ENCODE measurements around the gene CLIC1.

CLIC1 gene

DNA sequence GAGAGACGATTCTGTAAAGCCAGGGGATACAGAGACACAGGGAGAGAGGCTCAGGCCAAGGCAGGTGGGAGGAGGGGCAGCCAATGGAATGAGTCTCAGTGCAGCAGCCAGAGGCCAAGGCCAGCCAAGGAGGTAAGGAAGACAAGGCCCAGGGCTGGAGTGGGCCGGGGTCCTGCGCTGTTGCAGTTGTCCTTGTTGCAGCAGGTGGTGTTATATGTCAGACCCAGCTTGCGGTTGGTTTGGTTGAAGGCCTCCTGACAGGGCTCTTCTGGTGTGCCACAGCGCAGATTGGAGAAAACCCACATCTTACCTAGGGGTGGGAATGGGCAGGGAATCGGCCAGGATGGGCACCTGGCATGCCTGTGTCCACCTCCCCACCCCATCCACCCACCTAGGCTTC, 17.3 kb downstream of the CLIC1 start:
- Histone ChIP-seq H3K36me3 (ENCODE audit: control insufficient read depth, insufficient read depth, low read length) (no peaks in the 10 kb centered on the region), H3K4me3 (replicated peaks; ENCODE audit: low read depth, low read length) (no peak overlapping the region), H3K27me3 (replicated peaks; ENCODE audit: control insufficient read depth, insufficient read depth, low read length) (no peaks in the 10 kb centered on the region; the same call in 1 of the 2 replicates)
- TF ChIP-seq, protein P1, sequence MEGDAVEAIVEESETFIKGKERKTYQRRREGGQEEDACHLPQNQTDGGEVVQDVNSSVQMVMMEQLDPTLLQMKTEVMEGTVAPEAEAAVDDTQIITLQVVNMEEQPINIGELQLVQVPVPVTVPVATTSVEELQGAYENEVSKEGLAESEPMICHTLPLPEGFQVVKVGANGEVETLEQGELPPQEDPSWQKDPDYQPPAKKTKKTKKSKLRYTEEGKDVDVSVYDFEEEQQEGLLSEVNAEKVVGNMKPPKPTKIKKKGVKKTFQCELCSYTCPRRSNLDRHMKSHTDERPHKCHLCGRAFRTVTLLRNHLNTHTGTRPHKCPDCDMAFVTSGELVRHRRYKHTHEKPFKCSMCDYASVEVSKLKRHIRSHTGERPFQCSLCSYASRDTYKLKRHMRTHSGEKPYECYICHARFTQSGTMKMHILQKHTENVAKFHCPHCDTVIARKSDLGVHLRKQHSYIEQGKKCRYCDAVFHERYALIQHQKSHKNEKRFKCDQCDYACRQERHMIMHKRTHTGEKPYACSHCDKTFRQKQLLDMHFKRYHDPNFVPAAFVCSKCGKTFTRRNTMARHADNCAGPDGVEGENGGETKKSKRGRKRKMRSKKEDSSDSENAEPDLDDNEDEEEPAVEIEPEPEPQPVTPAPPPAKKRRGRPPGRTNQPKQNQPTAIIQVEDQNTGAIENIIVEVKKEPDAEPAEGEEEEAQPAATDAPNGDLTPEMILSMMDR (IDR thresholded peaks at IDR 0.05; ENCODE audit: insufficient read depth, low read length, poor library complexity, severe bottlenecking), result no peak
- DNase-seq (ENCODE audit: extremely low read depth, insufficient read length), result no peak

DNA sequence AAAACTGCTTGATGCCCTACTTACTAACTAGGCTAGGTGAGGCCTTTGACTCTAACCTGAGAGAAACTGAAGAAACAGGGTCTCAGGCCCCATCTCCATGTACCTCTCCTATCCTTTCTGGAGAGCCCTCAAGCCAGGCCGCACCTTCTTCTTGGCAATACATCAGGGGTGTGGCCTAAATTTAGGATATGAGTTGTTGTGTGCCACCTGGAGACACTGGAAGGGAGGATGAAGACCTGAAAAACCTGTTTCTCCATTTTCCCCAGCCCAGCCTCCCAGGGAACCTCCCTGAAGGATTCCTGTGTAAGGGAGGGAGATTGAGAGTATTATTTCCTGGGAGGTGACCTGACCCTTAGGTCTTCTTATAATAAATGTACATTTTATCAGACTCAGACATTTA, 18.1 kb downstream of the CLIC1 start:
- TF ChIP-seq, protein P1 (IDR thresholded peaks at IDR 0.05; ENCODE audit: insufficient read depth, low read length, poor library complexity, severe bottlenecking), result no peak
- H3K4me3 ChIP-seq (replicated peaks; ENCODE audit: low read depth, low read length), result no peak overlapping the region
- DNase-seq (ENCODE audit: extremely low read depth, insufficient read length), result no peak
- H3K27me3 ChIP-seq (replicated peaks; ENCODE audit: control insufficient read depth, insufficient read depth, low read length), result no peaks in the 10 kb centered on the region; the same call in 1 of the 2 replicates
- H3K36me3 ChIP-seq (ENCODE audit: control insufficient read depth, insufficient read depth, low read length), result no peaks in the 10 kb centered on the region

DNA sequence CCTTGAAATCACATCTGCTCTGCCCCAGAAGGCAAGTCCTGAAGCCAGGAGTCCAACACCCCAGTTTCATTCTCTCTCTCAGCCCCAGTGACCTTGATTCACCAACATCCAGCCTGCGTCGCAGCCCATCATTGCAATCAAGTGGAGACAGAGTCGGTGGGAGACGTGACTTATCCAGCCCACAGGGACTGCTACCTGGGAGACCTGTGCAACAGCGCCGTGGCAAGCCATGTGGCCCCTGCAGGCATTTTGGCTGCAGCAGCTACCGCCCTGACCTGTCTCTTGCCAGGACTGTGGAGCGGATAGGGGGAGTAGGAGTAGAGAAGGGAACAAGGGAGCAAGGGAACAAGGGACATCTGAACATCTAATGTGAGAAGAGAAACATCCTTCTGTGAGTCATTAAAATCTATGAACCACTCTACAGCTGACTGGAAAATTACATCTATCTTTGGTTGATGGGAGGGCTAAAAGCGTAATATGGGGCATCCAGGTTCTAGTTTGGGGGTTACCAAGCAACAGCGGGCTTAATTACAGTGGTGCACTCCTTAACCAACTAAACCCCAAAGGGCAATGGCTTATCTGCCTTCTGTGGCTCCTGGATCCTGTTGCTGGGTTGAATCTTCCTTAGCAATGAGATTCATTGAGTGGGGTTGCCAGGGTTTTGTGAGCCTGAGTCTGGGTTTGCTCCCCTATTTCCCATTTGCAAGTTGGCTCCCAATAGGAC, 18.7 kb downstream of the CLIC1 start:
- H3K4me3 ChIP-seq (replicated peaks; ENCODE audit: low read depth, low read length), result no peak overlapping the region
- no peak for DNase-seq (ENCODE audit: extremely low read depth, insufficient read length)
- TF ChIP-seq, protein P1 (IDR thresholded peaks at IDR 0.05; ENCODE audit: insufficient read depth, low read length, poor library complexity, severe bottlenecking), result no peak
- H3K27me3 ChIP-seq (replicated peaks; ENCODE audit: control insufficient read depth, insufficient read depth, low read length), result no peaks in the 10 kb centered on the region; the same call in 1 of the 2 replicates
- no peaks in the 10 kb centered on the region for H3K36me3 ChIP-seq (ENCODE audit: control insufficient read depth, insufficient read depth, low read length)

DNA sequence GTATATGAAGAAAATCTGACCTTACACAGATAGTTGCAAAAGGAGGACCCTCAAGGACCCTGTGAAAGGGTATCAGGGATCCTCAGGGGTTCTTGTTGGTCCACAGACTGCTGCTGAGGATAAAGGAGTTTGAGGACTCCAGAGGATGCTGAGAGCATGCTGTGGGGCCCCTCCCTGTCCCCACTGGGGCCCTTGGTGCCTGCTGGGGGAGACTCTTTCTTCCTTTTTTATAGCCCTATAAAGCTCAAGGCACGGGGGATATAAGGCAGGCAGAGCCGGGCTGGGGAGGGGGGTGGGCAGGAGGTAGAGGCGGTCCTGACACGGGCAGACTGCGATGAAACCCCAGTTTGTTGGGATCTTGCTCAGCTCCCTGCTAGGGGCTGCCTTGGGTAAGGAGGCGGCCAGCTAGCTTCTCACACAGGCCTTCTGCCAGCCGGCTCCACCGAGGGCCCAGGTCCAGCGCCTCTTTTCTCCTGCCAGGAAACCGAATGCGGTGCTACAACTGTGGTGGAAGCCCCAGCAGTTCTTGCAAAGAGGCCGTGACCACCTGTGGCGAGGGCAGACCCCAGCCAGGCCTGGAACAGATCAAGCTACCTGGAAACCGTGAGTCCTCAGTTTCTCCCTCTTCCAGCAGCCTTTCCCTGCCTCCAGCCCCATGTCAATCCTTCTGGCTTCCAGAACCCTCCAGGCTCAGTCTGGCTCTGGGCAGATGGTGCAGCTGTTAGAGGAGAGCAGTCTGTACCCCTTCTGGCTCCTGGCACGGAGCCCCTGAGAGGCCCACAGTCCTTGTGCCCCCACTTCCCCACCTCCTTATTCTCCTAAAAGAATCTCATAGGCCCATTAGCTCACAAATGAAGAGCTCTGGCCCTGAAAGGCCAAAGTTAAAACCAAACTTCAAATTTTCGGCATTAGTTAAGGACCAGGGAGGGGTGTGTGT, 21.0 kb downstream of the CLIC1 start, which contains the start of gene LY6G6D:
LY6G6D (plus strand) TSS at position 327 of the 937 bp plus-strand sequence; CDS start at position 335, 8 bp downstream.
- Histone ChIP-seq H3K27me3 (replicated peaks; ENCODE audit: control insufficient read depth, insufficient read depth, low read length) (no peaks in the 10 kb centered on the region; the same call in 1 of the 2 replicates), H3K4me3 (replicated peaks; ENCODE audit: low read depth, low read length) (no peak within 1 kb of the TSS), H3K36me3 (ENCODE audit: control insufficient read depth, insufficient read depth, low read length) (no peaks in the 10 kb centered on the region)
- TF ChIP-seq, protein P1 (IDR thresholded peaks at IDR 0.05; ENCODE audit: insufficient read depth, low read length, poor library complexity, severe bottlenecking), result no peak
- no peak for DNase-seq (ENCODE audit: extremely low read depth, insufficient read length)

DNA sequence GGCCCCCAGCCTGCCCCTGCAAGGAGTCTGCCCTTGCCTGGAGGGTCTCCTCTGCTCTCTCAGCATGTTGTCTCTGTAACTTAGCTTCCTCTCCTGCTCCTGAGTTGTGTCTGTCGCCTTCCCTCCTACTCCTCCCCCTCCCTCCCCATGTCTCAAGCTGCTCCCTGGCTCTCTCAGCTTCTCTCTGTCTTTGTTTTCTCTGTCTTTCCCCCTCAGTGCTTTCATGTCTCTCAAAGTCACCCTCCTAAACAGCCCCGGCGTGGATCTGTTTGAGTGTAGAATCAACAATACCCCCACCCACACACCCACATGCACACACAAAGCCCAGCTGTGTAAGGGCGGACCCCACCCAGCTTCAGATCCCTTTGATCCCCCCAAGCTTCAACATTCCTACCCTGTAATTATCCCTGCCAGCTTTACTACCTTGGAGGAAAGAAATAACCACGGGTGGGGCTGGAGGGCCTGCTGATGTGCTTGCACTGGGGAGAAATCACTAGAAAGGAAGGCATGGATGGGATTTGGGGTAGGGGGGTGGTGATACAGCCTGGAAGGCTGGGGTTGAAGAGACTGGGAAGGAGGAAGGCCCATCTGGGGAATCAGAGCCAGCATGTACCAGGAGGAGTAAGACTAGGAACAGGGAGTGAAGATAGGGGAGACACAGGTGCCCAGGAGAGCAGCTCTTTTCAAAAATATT, 22.2 kb downstream of the CLIC1 start:
- Histone ChIP-seq H3K36me3 (ENCODE audit: control insufficient read depth, insufficient read depth, low read length) (no peaks in the 10 kb centered on the region), H3K4me3 (replicated peaks; ENCODE audit: low read depth, low read length) (no peak overlapping the region), H3K27me3 (replicated peaks; ENCODE audit: control insufficient read depth, insufficient read depth, low read length) (no peaks in the 10 kb centered on the region; the same call in 1 of the 2 replicates)
- TF ChIP-seq, protein P1 (IDR thresholded peaks at IDR 0.05; ENCODE audit: insufficient read depth, low read length, poor library complexity, severe bottlenecking), result no peak
- DNase-seq (ENCODE audit: extremely low read depth, insufficient read length), result no peak

All from GM06990 (cell line).